Stromal cell of bone marrow (primary cell): ENCODE data around the gene SCML1.
"Not testable (repeated sequence)": the region's sequence is repeated elsewhere in the genome, so short reads cannot be mapped to it uniquely, and the experiment has no call there.

Experiments used
- DNase-seq: peaks from one replicate; pipeline ENCODE4 v3.0.0-alpha.2; 2012; ENCODE audit warnings: low read depth

SCML1 gene

DNA sequence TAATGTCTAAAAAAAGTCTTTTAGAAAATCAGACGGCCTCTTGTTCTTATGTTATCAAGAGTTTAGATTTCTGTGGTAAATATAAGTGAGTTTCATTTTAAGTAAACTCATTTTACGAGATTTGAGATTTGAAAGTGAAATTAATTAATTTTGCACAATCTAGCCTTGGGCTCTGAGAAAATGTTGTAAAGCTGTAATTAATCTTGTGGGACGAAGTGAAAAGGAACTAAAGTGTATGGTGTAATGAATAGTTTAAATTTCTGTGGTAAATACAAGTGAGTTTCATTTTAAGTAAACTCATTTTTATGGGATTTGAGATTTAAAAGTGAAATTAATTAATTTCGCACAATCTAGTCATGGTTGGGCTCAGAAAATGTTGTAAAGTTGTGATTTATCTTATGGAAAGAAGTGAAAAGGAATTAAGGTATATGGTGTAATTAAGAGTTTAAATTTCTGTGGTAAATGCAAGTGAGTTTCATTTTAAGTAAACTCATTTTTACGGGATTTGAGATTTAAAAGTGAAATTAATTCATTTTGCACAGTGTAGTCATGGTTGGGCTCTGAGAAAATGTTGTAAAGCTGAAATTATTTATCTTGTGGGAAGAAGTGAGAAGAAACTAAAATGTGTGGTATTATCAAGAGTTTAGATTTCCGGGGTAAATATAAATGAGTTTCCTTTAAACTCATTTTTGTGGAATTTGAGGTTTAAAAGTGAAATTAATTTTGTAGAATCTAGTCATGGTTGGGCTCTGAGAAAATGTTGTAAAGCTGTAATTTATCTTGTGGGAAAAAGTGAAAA is 1.6 kb downstream of the SCML1 start:
- DNase-seq = no peak

- DNase-seq = no peak
These were observed 3.1 kb downstream of the SCML1 start for GRCh38 chrX:17740137-17741122.

GRCh38 chrX:17741123-17741511 is 3.8 kb downstream of the SCML1 start:
- no peak for DNase-seq

- no peak for DNase-seq
These were observed 6.6 kb downstream of the SCML1 start for GRCh38 chrX:17743913-17744312.

GRCh38 chrX:17744896-17745523 is 7.7 kb downstream of the SCML1 start:
- DNase-seq = no peak

DNA sequence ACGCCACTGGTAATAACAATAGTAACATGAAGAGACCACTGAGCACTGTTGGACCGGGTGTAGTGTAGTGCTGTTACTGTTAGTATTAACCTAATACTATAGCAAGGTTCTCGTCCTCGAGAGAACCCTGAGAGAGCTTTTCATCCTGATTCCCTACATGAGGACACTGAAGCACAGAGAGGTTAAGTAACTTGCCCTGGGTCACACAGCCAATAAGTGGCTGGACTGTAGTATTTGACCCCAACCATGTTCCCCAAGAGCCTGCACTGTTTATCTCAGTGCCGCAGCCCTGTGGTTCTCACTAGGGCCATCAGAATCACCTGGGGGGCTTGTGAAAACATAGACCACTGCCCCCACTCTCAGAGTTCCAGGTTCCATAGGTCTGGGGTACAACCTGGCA is 10.4 kb downstream of the SCML1 start:
- no peak for DNase-seq

DNA sequence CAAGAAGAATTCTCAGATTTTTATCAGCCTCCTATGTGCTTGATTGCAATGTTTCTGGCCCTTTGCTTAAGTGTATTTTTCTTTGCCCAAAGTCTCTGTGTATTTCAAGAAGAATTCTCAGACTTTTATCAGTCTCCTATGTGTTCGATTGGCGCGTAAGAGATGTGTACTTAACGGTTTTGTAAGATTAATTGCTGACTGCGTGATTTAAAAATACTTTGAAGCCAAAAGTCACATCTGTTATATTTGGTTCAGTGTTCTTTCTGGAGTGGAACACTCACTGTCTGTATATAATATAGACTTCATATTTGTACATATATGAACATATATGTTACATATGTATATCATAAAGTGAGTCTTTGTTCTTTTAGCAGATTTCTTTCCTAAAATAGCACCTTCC is 11.4 kb downstream of the SCML1 start:
- no peak for DNase-seq

DNA sequence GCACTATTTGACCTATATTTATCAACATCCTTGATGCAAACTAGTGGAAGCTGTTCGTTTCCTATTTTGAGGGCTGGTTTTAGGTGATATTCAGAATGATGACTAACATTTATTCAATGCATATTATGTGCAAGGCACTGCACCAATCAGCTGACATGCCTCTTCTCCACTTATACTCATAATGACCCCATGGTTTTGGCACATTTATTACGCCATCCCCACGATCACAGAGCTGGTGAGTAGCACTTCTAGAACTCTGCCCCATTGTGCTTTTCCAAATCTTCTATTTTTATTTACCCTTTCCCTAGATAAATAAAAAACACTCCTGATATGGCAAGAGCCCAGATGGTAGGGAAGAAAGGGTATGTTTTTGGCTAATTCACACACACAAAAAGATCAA is 13.1 kb downstream of the SCML1 start:
- no peak for DNase-seq

DNA sequence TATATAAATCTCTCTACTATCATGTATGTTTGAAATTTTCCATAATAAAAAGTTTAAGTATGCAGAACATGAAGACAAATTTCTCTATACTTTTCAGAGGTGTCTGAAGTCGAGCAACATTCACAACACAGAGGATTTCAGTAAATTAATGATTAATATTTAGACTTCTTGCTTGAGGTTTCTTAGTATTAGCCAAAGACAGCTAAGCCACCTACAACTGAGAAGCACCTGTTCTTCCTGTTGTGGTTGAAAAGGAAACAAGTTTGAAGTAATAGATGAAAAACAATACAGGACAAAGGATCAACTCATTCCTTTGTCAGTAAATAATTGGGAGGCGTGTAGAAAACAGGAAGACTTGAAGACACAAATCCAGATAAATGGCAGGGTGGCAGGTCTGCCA is 21.1 kb downstream of the SCML1 start:
- no peak for DNase-seq

- no peak for DNase-seq
These were observed 22.7 kb downstream of the SCML1 start for GRCh38 chrX:17759990-17760389.

DNA sequence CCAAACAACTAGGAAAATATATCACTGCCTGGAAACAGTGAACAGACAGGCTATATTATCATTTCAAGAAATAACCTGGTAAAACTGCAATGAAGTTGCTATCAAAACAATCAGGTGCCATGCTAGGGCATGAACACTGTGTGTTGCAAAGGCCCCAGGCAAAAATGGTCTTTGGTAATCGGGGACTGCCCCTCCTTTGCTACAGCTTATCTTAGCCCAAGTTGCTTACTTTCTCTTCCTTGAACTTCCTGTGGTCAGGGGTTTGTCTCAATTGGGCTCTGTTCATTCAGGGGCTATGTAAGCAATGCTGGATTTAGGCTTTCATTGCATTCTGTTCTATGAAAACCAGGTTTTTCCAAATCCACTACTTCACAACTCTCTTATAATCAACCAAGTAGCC is 30.4 kb downstream of the SCML1 start:
- no peak for DNase-seq

DNA sequence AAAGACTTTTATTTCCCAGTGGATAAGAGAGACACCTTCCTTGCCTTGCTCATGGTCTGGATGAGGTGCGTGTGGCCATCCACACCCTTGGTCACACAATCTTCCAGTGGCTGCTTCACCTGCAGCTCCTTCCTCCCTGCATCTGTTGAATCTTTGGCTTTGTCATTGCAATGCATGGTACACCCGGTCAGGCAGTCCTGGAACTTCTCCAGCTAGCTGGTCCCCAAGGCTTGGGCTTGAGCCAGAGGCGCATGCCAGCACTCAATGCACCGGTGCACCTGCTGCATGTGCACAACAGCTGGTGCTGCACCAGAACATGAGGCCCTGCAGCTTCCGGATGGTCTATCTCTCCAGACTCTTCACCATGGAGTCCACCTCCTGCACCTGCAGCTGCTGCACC is 31.7 kb downstream of the SCML1 start:
- no peak for DNase-seq

DNA sequence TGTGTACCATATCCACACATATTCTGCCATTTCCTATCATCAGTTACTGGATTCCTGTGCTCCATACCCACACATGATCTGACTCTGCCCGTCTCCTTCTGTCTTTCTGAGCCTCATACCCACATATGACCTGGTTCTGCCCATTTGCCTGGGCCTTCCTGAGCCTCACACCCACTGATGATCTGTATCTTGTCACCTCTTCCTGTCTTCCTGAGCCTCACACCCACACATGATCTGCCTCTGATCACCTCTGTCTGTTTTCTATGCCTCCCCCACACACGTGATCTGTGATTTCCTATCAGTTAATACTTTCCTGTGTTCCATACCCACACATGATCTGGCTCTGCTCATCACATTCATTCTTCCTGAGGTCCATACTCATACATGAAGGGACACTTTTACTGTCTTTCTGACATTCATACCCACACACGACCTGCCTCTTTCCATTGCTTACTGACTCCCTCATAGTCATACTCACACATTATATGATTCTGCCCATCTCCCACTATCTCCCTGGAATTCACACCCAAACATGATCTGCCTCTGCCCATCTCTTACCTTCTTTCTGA is 32.5 kb downstream of the SCML1 start:
- no peak for DNase-seq

GRCh38 chrX:17773221-17773876 is 36.1 kb downstream of the SCML1 start:
- no peak for DNase-seq

GRCh38 chrX:17774053-17774452 is 36.8 kb downstream of the SCML1 start:
- no peak for DNase-seq

DNA sequence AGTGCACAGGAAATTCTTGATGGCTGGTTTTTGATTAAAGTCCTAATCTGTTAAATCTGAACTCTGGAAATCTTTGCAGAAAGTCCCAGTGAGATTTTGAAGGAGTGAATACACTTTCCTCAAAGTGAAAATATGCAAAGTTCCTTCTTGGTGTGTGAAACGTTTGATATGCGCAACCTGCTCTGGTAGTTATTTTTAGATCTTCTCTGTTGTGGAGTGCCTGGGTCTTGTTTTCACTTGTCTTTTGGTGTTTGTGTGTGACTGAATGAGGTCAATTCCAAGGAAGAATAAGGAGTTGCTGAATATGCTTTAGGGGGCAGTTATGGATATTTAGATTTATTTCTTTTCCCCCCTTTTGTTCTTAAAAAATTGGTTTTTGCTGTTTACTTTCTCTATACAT is 41.7 kb downstream of the SCML1 start:
- no peak for DNase-seq

DNA sequence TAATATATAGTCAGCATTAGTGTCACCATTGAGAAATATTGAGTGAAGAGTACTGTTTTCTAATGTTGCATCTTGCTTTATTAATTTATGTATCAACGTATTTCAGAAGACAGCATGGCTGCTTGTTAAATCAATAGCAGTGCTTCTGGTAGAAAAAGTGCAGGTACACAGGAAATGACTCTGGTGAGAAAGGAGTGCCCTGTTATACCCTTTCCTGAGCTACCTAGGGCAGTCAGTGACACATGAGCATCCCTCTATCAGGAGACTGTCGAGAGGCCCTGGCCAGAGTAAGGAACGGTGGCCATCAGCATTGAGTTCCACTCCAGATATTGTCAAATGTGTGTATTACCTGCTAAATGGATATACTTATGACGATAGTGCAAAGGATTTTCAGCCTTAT is 42.1 kb downstream of the SCML1 start:
- DNase-seq = no peak

- not testable (repeated sequence) for DNase-seq
These were observed 49.5 kb downstream of the SCML1 start for GRCh38 chrX:17786554-17787347.

DNA sequence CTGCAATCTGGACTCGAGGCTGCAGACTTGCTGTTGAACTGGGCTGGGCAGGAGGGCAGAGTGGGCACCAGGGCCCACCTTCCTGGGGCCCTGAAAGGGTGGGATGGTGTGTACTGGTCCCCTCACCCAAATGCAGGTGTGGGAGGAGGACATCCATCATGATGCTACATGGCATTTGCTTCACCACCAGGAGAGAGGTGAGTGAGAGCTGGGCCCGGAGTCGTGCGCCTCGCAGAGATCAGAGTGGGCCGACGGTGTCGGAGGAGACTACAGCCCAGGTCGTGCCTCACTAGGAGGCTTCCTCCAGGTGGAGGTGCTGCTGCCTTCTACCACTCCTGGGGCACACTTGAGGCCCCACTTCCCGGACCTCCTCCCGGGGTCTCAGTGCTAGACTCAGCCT is 50.3 kb downstream of the SCML1 start:
- no peak for DNase-seq

DNA sequence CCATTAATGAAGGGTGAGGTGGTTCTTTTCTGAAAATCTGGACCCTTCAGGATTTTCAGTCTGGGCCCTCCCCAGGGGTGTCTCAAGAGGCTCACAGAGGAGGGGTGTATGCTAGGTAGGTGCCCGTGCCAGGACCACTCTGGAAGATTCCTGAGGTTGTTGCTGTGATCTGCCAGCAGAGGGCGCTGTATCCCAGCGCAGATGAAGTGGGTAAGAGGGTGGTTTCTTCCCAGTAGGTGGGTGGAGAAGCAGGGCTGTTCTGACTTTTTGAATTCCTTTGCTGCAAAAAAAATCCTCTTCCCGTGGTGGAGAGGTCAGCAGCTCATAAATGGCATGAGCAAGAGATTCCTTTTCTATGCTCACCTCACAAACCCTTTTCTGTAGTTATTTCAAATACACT is 51.1 kb downstream of the SCML1 start:
- no peak for DNase-seq

DNA sequence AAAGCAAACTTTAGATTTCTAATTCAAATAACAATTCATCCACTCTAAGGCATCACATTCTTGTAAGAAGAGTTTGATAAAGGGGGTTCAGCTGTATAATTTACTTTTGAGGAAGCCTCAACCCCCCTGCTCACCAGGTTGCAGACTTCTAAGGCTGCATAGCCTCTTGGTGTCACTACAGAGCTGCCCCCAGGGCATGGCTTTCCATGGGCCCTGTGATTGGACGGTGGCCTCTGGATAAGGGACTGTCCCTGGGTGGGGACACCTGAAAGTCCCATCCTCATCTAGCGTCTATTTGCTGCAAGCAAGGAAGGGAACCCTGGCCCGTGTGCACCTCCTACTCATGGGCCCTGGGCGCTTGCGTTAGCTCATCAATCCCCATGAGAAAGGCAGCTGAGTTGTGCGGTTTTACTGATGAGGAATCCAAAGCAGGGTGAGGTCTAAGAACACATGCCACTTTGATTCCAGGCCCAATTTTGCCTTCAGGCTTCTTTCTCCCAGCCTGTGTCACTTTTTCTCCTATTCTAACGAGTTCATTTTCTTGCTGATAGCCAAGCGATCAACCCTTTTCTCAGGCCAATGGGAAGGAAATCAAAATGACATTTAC is 51.8 kb downstream of the SCML1 start:
- DNase-seq = no peak
